NB4 (cell line): ENCODE measurements around the gene ARID3A.

Experiments used
- CTCF ChIP-seq: IDR thresholded peaks from one replicate; pipeline ENCODE4 v1.5.1; 2012; ENCODE audit warnings: low read depth, low read length
- MAX ChIP-seq: IDR thresholded peaks from 2 replicates; pipeline ENCODE4 v1.6.1; 2011; ENCODE audit warnings: low read depth, low read length

- no peak for TF ChIP-seq CTCF
- no peak for TF ChIP-seq MAX
Observed at GRCh38 chr19:1019980-1020867, 94.4 kb downstream of the ARID3A start.
